SK-N-SH treated with all-trans-retinoic acid at 6 μM for 48 hours (cell line): ENCODE data around the gene SLC5A9.
"Not testable (repeated sequence)": the region's sequence is repeated elsewhere in the genome, so short reads cannot be mapped to it uniquely, and the experiment has no call there.

Experiments
- ATAC-seq: fragments of 200-7000 bp; cut with Tn5 transposase; 3 replicates; pipeline ENCODE4 v1.9.1; 2020; ENCODE audit warnings: mild to moderate bottlenecking, moderate library complexity
- ARNTL ChIP-seq: fragments of 450-650 bp; formaldehyde crosslinking; IDR thresholded peaks from 2 replicates; pipeline ENCODE4 v1.5.0; 2020; ENCODE audit warnings: low read depth, mild to moderate bottlenecking, moderate library complexity, borderline replicate concordance
- CSDC2 ChIP-seq: fragments of 250-450 bp; sonication (Bioruptor Pico); IDR thresholded peaks from 2 replicates; pipeline ENCODE4 v1.5.0; 2020; ENCODE audit warnings: mild to moderate bottlenecking, moderate library complexity
- ISL1 ChIP-seq: fragments of 250-450 bp; sonication (Bioruptor Pico); IDR thresholded peaks from 2 replicates; pipeline ENCODE4 v2.1.2; 2022; ENCODE audit warnings: mild to moderate bottlenecking, moderate library complexity
- OSR1 ChIP-seq: fragments of 250-450 bp; sonication (Bioruptor Pico); IDR thresholded peaks from 2 replicates; pipeline ENCODE4 v1.8.0; 2022; ENCODE audit warnings: moderate library complexity, mild to moderate bottlenecking, inconsistent platforms
- PPARA ChIP-seq: fragments of 250-450 bp; sonication (Bioruptor Pico); IDR thresholded peaks from 2 replicates; pipeline ENCODE4 v1.5.0; 2020; ENCODE audit warnings: mild to moderate bottlenecking, borderline replicate concordance
- RARB ChIP-seq: fragments of 250-450 bp; sonication (Bioruptor Pico); IDR thresholded peaks from 2 replicates; pipeline ENCODE4 v1.8.0; 2021; ENCODE audit warnings: mild to moderate bottlenecking, moderate library complexity
- SNAI2 ChIP-seq: fragments of 250-450 bp; sonication (Bioruptor Pico); IDR thresholded peaks from 2 replicates; pipeline ENCODE4 v1.5.0; 2020; ENCODE audit warnings: mild to moderate bottlenecking, moderate library complexity
- TCF4 ChIP-seq: fragments of 250-450 bp; sonication (Bioruptor Pico); IDR thresholded peaks from 2 replicates; pipeline ENCODE4 v1.8.0; 2021; ENCODE audit warnings: mild to moderate bottlenecking, moderate library complexity, borderline replicate concordance
- TOX ChIP-seq: fragments of 250-450 bp; sonication (Bioruptor Pico); IDR thresholded peaks from 2 replicates; pipeline ENCODE4 v1.8.0; 2021; ENCODE audit warnings: mild to moderate bottlenecking, moderate library complexity, borderline replicate concordance
- ZC3H10 ChIP-seq: fragments of 250-450 bp; sonication (Bioruptor Pico); IDR thresholded peaks from 2 replicates; pipeline ENCODE4 v1.5.1; 2021; ENCODE audit warnings: mild to moderate bottlenecking, moderate library complexity
- ZFP30 ChIP-seq: fragments of 450-650 bp; formaldehyde crosslinking; IDR thresholded peaks from 2 replicates; pipeline ENCODE4 v1.5.0; 2022; ENCODE audit warnings: mild to moderate bottlenecking, moderate library complexity
- ZNF70 ChIP-seq: fragments of 450-650 bp; formaldehyde crosslinking; IDR thresholded peaks from 2 replicates; pipeline ENCODE4 v1.5.0; 2020; ENCODE audit warnings: mild to moderate bottlenecking, moderate library complexity
- ZNF8 ChIP-seq: fragments of 450-650 bp; formaldehyde crosslinking; IDR thresholded peaks from 2 replicates; pipeline ENCODE4 v1.5.0; 2020; ENCODE audit warnings: mild to moderate bottlenecking, moderate library complexity
- TF ChIP-seq, protein P1 (sequence below): fragments of 250-450 bp; sonication (Bioruptor Pico); IDR thresholded peaks from 2 replicates; pipeline ENCODE4 v1.5.0; 2020; ENCODE audit warnings: mild to moderate bottlenecking, moderate library complexity
- TF ChIP-seq, protein P2 (sequence below): fragments of 250-450 bp; sonication (Bioruptor Pico); IDR thresholded peaks from 2 replicates; pipeline ENCODE4 v1.8.0; 2021; ENCODE audit warnings: low read depth, mild to moderate bottlenecking, moderate library complexity, borderline replicate concordance

Gene SLC5A9

DNA sequence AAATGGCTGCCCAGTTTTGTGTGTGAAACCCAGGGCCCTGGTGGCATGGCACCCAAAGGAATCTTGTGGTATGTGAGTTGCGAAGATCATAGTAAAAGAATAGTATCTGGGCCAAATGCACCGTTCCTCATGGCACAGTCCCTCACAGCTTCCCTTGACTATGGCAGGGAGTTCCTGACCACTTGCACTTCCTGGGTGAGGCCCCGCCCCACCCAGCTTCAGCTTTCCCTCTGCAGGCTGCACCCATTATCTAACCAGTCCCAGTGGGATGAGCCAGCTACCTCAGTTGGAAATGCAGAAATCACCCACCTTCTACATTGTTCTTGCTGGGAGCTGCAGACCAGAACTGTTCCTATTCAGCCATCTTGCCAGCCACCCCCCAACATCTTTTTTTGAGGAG lies 63.0 kb downstream of the SLC5A9 start:
- ATAC-seq, result no peak
- TF ChIP-seq ZFP30 (CRISPR knock-in tag) (no peak), SNAI2 (CRISPR knock-in tag) (no peak), TOX (no peak)
- TF ChIP-seq, protein P1, sequence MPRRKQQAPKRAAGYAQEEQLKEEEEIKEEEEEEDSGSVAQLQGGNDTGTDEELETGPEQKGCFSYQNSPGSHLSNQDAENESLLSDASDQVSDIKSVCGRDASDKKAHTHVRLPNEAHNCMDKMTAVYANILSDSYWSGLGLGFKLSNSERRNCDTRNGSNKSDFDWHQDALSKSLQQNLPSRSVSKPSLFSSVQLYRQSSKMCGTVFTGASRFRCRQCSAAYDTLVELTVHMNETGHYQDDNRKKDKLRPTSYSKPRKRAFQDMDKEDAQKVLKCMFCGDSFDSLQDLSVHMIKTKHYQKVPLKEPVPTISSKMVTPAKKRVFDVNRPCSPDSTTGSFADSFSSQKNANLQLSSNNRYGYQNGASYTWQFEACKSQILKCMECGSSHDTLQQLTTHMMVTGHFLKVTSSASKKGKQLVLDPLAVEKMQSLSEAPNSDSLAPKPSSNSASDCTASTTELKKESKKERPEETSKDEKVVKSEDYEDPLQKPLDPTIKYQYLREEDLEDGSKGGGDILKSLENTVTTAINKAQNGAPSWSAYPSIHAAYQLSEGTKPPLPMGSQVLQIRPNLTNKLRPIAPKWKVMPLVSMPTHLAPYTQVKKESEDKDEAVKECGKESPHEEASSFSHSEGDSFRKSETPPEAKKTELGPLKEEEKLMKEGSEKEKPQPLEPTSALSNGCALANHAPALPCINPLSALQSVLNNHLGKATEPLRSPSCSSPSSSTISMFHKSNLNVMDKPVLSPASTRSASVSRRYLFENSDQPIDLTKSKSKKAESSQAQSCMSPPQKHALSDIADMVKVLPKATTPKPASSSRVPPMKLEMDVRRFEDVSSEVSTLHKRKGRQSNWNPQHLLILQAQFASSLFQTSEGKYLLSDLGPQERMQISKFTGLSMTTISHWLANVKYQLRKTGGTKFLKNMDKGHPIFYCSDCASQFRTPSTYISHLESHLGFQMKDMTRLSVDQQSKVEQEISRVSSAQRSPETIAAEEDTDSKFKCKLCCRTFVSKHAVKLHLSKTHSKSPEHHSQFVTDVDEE (CRISPR knock-in tag), result no peak

DNA sequence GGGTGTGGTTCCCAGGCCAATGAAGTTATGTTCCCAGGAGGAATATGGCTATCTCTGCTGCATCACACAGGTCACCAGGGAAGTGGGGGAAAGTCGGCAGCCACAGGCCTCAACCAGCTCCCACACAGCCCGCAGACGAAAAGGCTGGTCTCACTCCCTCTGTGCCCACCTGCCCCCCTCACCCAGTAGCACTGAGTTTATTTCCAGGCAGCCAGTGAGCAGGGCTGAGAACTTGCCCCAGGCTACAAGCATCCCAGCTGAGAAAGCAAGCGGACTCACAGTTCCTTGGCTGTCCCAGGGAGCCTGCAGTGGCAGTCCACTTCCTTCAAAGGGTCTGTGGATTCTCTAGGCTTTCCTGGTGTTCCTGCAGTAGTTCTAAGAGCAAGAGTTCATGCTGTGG lies 68.9 kb downstream of the SLC5A9 start:
- ATAC-seq, result no peak
- no peak for TF ChIP-seq TCF4 (CRISPR knock-in tag)
- TF ChIP-seq, protein P1 (CRISPR knock-in tag), result no peak
- TF ChIP-seq, protein P2, sequence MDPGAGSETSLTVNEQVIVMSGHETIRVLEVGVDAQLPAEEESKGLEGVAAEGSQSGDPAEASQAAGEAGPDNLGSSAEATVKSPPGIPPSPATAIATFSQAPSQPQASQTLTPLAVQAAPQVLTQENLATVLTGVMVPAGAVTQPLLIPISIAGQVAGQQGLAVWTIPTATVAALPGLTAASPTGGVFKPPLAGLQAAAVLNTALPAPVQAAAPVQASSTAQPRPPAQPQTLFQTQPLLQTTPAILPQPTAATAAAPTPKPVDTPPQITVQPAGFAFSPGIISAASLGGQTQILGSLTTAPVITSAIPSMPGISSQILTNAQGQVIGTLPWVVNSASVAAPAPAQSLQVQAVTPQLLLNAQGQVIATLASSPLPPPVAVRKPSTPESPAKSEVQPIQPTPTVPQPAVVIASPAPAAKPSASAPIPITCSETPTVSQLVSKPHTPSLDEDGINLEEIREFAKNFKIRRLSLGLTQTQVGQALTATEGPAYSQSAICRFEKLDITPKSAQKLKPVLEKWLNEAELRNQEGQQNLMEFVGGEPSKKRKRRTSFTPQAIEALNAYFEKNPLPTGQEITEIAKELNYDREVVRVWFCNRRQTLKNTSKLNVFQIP, result no peak

DNA sequence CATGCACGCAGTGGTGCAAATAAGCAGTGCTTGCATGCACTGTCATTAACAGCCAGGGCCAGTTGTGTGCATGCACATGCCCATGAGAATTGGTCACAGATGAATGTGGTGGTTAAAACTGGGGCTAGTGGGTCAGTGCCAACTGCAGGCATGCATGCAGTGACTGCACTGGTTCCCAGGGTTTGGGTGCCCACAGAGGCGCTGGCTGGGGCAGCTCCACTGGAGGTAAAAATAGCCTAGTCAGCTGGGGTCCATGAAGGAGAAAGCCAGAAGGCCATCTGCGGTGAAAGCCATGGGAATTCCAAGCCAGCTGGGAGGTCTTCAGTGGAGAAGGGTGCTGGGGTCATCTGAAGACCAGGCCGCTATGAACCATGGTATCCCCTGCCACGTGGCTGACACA lies 70.2 kb downstream of the SLC5A9 start:
- TF ChIP-seq ZFP30 (CRISPR knock-in tag) (no peak), PPARA (CRISPR knock-in tag) (no peak)
- ATAC-seq, result no peak

DNA sequence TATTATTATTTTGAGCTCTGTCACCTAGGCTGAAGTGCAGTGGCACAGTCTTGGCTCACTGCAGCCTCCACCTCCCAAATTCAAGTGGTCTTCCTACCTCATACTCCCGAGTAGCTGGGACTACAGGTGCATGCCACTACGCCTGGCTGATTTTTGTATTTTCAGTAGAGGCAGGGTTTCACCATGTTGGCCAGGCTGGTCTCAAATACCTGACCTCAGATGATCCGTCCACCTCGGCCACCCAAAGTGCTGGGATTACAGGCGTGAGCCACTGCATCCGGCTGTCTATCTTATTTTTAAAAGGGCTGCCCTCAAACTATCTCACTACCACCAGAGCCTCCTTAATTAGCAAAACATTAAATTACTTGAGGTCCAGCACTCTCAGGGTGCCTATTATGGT lies 71.6 kb downstream of the SLC5A9 start:
- ATAC-seq, result not testable (repeated sequence)

DNA sequence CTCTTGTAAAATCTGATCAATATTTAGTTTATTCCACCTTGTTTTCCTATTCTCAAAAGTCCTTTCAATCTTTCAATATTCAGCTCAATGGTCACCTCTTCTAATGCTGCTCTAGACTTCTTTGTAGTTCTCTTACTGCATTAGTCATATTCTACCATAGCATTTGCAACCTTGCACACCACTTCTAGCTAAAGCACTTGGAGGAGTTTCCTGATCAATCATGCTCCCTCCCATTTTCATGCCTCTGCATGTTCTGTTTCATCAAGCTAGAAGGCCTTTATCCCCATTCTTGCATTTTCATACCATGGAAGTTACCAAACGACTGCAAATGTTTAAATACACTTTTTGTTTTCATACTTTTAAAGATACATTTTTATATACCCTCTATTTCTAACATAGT lies 72.1 kb downstream of the SLC5A9 start:
- no peak for ATAC-seq
- TF ChIP-seq PPARA (CRISPR knock-in tag) (no peak), CSDC2 (CRISPR knock-in tag) (no peak), RARB (CRISPR knock-in tag) (no peak), ISL1 (CRISPR knock-in tag) (no peak), ARNTL (CRISPR knock-in tag) (no peak), ZNF70 (no peak), TCF4 (CRISPR knock-in tag) (no peak), ZC3H10 (CRISPR knock-in tag) (no peak), OSR1 (CRISPR knock-in tag) (no peak), ZNF8 (no peak)
